Thyroid gland (tissue), 4 donors: ENCODE measurements around the gene KISS1R. TPM values are rescaled to one million over a fixed set of nuclear protein-coding genes. Genes with fewer than 3 reads are reported as not detected.

Source experiments
- DNase-seq, 2 donors: peaks; one replicate each; pipeline ENCODE4 v3.0.0-alpha.2; 2019
- H3K27ac ChIP-seq, 3 donors: fragments of 200-600 bp; sonication (generic); 1 replicate in 2 of 3; 2 replicates in 1 of 3; pipeline ENCODE4 v1.5.1; 2016 to 2019; ENCODE audit warnings: mild to moderate bottlenecking in 1 of 3, moderate library complexity in 1 of 3
- H3K27me3 ChIP-seq: fragments of 200-600 bp; sonication (generic); one replicate; pipeline ENCODE4 v1.5.1; 2019
- H3K36me3 ChIP-seq, 2 donors: fragments of 200-600 bp; sonication (generic); one replicate each; pipeline ENCODE4 v1.5.1; 2016 to 2019
- H3K4me1 ChIP-seq, 2 donors: fragments of 200-600 bp; sonication (generic); one replicate each; pipeline ENCODE4 v1.5.1; 2017 to 2019
- H3K4me3 ChIP-seq, 3 donors: fragments of 200-600 bp; sonication (generic); replicated peaks in 1 of 3; 1 replicate in 2 of 3; 2 replicates in 1 of 3; pipeline ENCODE4 v1.5.1; 2016; ENCODE audit warnings: mild to moderate bottlenecking in 1 of 3
- H3K9me3 ChIP-seq: fragments of 200-600 bp; sonication (generic); one replicate; pipeline ENCODE4 v1.5.1; 2017
- CTCF ChIP-seq, 6 experiments: fragments of 200-600 bp in 3 of 6; fragments of 450-650 bp in 3 of 6; sonication (generic) in 3 of 6; IDR thresholded peaks; one replicate each; pipeline ENCODE4 v1.5.1; 2016 to 2019; ENCODE audit warnings: antibody characterized with exemption in 6 of 6, mild to moderate bottlenecking in 2 of 6, inconsistent platforms in 1 of 6, moderate library complexity in 1 of 6
- POLR2A ChIP-seq, 2 donors: fragments of 450-650 bp; IDR thresholded peaks; one replicate each; pipeline ENCODE4 v1.6.1; 2017; ENCODE audit warnings: antibody characterized with exemption in 2 of 2, mild to moderate bottlenecking in 2 of 2, moderate library complexity in 1 of 2
- WGBS, 2 donors: methylation state at CpG; one replicate each; pipeline ENCODE4 v1.1.5; 2017; 5-methylcytosine and 5-hydroxymethylcytosine counted together
- intact Hi-C: fragments of 100-400 bp; cut with DNase I; formaldehyde crosslinking; loops from one replicate; pipeline ENCODE4 v1.15.1; 2023
- total RNA-seq, 4 donors: library from RNA; depleted of rRNA; stranded (reverse); fragments of >200 nt; gene quantifications; one replicate each; pipeline ENCODE4 v1.2.3, GENCODE V29; 2016

The KISS1R gene
- total RNA-seq, 4 donors from 2014 or later: not detected

- no peak overlapping the region for H3K4me3 ChIP-seq
- WGBS, 2 donors: 62 to 67% methylated on average over 8 to 12 of the region's 12 CpGs
- no peaks in the 10 kb centered on the region for H3K27me3 ChIP-seq
- H3K36me3 ChIP-seq: no peaks in the 10 kb centered on the region
- H3K27ac ChIP-seq: no peak overlapping the region
- no peaks in the 10 kb centered on the region for H3K9me3 ChIP-seq
- TF ChIP-seq POLR2A (IDR thresholded peaks at IDR 0.05) (no peak), CTCF (IDR thresholded peaks at IDR 0.05) (no peak)
- intact Hi-C loops: no loop called here
- no peak for DNase-seq
- no peaks in the 10 kb centered on the region for H3K4me1 ChIP-seq
Measured at GRCh38 chr19:960020-960419, 42.9 kb downstream of the KISS1R start.

- no peak for DNase-seq
- WGBS, 2 donors: 81 to 100% methylated on average over 1 to 6 of the region's 8 CpGs
- intact Hi-C loops: no loop called here
- TF ChIP-seq CTCF (IDR thresholded peaks at IDR 0.05) (no peak), POLR2A (IDR thresholded peaks at IDR 0.05) (no peak)
- H3K4me3 ChIP-seq: no peak overlapping the region
- H3K36me3 ChIP-seq: no peaks in the 10 kb centered on the region
- H3K27me3 ChIP-seq: no peaks in the 10 kb centered on the region
- no peaks in the 10 kb centered on the region for H3K9me3 ChIP-seq
- H3K4me1 ChIP-seq: no peaks in the 10 kb centered on the region
- no peak overlapping the region for H3K27ac ChIP-seq
Measured at GRCh38 chr19:960601-960938, 43.4 kb downstream of the KISS1R start.

- Histone ChIP-seq H3K27ac (no peak overlapping the region), H3K36me3 (peaks cover 0 to 7% of the 10 kb centered on the region in 2 donors), H3K4me3 (no peak overlapping the region), H3K27me3 (no peaks in the 10 kb centered on the region), H3K4me1 (no peaks in the 10 kb centered on the region), H3K9me3 (no peaks in the 10 kb centered on the region)
- DNase-seq: no peak
- intact Hi-C loops: no loop called here
- WGBS, 2 donors: 75 to 83% methylated on average over 13 to 14 of the region's 14 CpGs
- no peak for TF ChIP-seq POLR2A (IDR thresholded peaks at IDR 0.05)
Measured at GRCh38 chr19:961866-962620, 44.9 kb downstream of the KISS1R start.

DNA sequence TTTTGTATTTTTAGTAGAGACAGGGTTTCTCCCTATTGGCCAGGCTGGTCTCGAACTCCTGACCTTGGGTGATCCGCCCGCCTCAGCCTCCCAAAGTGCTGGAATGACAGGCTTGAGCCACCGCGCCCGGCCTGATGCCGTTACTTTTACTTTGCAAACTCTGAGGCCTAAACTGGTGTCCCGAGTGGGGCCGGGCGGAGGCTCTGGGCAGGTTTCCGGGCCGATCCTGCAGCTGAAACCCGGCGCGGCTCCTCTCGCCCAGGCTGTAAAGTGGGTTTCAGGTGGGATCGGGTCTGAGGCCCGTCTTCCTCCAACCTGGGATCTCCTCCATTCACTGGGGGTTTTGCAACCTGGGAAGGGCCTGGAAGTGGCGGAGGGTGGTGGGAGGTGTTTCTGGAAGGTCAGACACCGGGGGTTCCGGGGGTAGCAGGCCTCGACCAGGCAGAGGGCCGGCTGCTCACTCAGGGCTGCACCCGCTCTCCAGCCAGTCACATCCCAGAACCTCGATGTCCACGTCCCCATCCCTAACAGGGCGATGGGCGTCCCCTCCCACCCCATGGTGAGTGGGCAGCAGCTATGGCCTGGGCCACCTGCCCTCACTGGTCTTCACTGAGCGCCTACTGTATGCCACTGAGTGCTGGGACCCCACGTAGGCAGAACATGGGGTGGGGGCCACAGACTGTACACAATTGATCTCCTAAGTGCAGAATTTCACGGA is 45.7 kb downstream of the KISS1R start:
- WGBS, 2 donors: 83 to 84% methylated on average over 25 to 31 of the region's 31 CpGs
- TF ChIP-seq CTCF (IDR thresholded peaks at IDR 0.05): no peak
- TF ChIP-seq POLR2A (IDR thresholded peaks at IDR 0.05): no peak
- H3K4me1 ChIP-seq: no peaks in the 10 kb centered on the region
- H3K9me3 ChIP-seq: no peaks in the 10 kb centered on the region
- no peak overlapping the region for H3K27ac ChIP-seq
- no peak for DNase-seq
- intact Hi-C loops: no loop called here
- no peak overlapping the region for H3K4me3 ChIP-seq
- H3K36me3 ChIP-seq: peaks cover 0 to 7% of the 10 kb centered on the region in 2 donors
- H3K27me3 ChIP-seq: no peaks in the 10 kb centered on the region

GRCh38 chr19:963486-963951 is 46.4 kb downstream of the KISS1R start:
- intact Hi-C loops: no loop called here
- no peak overlapping the region for H3K27ac ChIP-seq
- H3K4me3 ChIP-seq: no peak overlapping the region
- peaks cover 0 to 10% of the 10 kb centered on the region in 2 donors for H3K36me3 ChIP-seq
- DNase-seq: no peak
- WGBS, 2 donors: 82 to 89% methylated on average over 10 to 11 of the region's 11 CpGs
- no peak for TF ChIP-seq POLR2A (IDR thresholded peaks at IDR 0.05)
- no peaks in the 10 kb centered on the region for H3K9me3 ChIP-seq
- H3K27me3 ChIP-seq: no peaks in the 10 kb centered on the region
- no peaks in the 10 kb centered on the region for H3K4me1 ChIP-seq

- WGBS, 2 donors: 94 to 99% methylated on average over 16 of the region's 16 CpGs
- no peak for TF ChIP-seq CTCF (IDR thresholded peaks at IDR 0.05)
- H3K4me3 ChIP-seq: no peak overlapping the region
- no peaks in the 10 kb centered on the region for H3K9me3 ChIP-seq
- no peaks in the 10 kb centered on the region for H3K4me1 ChIP-seq
- H3K27ac ChIP-seq: no peak overlapping the region
- no peak for DNase-seq
- intact Hi-C loops: no loop called here
- no peaks in the 10 kb centered on the region for H3K27me3 ChIP-seq
- peaks cover 0 to 14% of the 10 kb centered on the region in 2 donors for H3K36me3 ChIP-seq
Measured at GRCh38 chr19:964116-964520, 47.0 kb downstream of the KISS1R start.
